ENCODE data around the gene FNDC1. TPM values are rescaled to one million over a fixed set of nuclear protein-coding genes. Genes with fewer than 3 reads are reported as not detected.

Gene FNDC1
- polyA plus RNA-seq, 1 experiment: 0.01 TPM

- POLR2A ChIA-PET: no interaction called here
- Histone ChIP-seq H3K4me3 (ENCODE audit: low read depth, low read length) (no peak overlapping the region), H3K9me3 (ENCODE audit: control insufficient read depth, insufficient read depth, low read length) (no peaks in the 10 kb centered on the region; the same call in 1 of the 2 replicates), H3K27ac (ENCODE audit: low read depth, low read length) (no peak overlapping the region), H3K27me3 (ENCODE audit: control insufficient read depth, insufficient read depth, low read length) (peaks cover 4% of the 10 kb centered on the region)
- TF ChIP-seq CTCF (IDR thresholded peaks at IDR 0.05; ENCODE audit: low read depth, low read length): no peak
- no peak for DNase-seq (ENCODE audit: low read depth, low spot score)
- CTCF ChIA-PET: no interaction called here
Measured at GRCh38 chr6:159232106-159232645, 63.0 kb downstream of the FNDC1 start.

- Histone ChIP-seq H3K27ac (ENCODE audit: low read depth, low read length) (no peak overlapping the region), H3K4me3 (ENCODE audit: low read depth, low read length) (no peak overlapping the region), H3K27me3 (ENCODE audit: control insufficient read depth, insufficient read depth, low read length) (peaks cover 4% of the 10 kb centered on the region), H3K9me3 (ENCODE audit: control insufficient read depth, insufficient read depth, low read length) (no peaks in the 10 kb centered on the region; the same call in 1 of the 2 replicates)
- DNase-seq (ENCODE audit: low read depth, low spot score): no peak
- ChIA-PET POLR2A (no interaction called here), CTCF (interaction anchor here (0.6 kb wide), 1 partner anchor 1282 kb away, joined by 3 read pairs; no protein-coding TSS in a partner anchor)
- TF ChIP-seq CTCF (IDR thresholded peaks at IDR 0.05; ENCODE audit: low read depth, low read length): no peak
Measured at GRCh38 chr6:159232751-159233150, 63.6 kb downstream of the FNDC1 start.

GRCh38 chr6:159233365-159234101, 64.3 kb downstream of the FNDC1 start:
- Histone ChIP-seq H3K4me3 (ENCODE audit: low read depth, low read length) (no peak overlapping the region), H3K27ac (ENCODE audit: low read depth, low read length) (no peak overlapping the region), H3K9me3 (ENCODE audit: control insufficient read depth, insufficient read depth, low read length) (no peaks in the 10 kb centered on the region; the same call in 1 of the 2 replicates), H3K27me3 (ENCODE audit: control insufficient read depth, insufficient read depth, low read length) (peaks cover 4% of the 10 kb centered on the region)
- DNase-seq (ENCODE audit: low read depth, low spot score): no peak
- ChIA-PET POLR2A (no interaction called here), CTCF (interaction anchor here (0.6 kb wide), 1 partner anchor 1281 kb away, joined by 3 read pairs; no protein-coding TSS in a partner anchor)
- TF ChIP-seq CTCF (IDR thresholded peaks at IDR 0.05; ENCODE audit: low read depth, low read length): no peak

GRCh38 chr6:159234102-159234553, 64.9 kb downstream of the FNDC1 start:
- CTCF ChIA-PET: no interaction called here

More at GRCh38 chr6:159234102-159234553, 64.9 kb downstream of the FNDC1 start:
- no peak for DNase-seq (ENCODE audit: low read depth, low spot score)
- Histone ChIP-seq H3K4me3 (ENCODE audit: low read depth, low read length) (no peak overlapping the region), H3K27ac (ENCODE audit: low read depth, low read length) (no peak overlapping the region), H3K9me3 (ENCODE audit: control insufficient read depth, insufficient read depth, low read length) (no peaks in the 10 kb centered on the region; the same call in 1 of the 2 replicates), H3K27me3 (ENCODE audit: control insufficient read depth, insufficient read depth, low read length) (peaks cover 4% of the 10 kb centered on the region)
- POLR2A ChIA-PET: no interaction called here
- TF ChIP-seq CTCF (IDR thresholded peaks at IDR 0.05; ENCODE audit: low read depth, low read length): no peak

Measured in AG04450 (cell line).